NCI-H128 (cell line): ENCODE measurements around the gene CFAP91.

Experiments used
- DNase-seq: peaks from one replicate; lab custom pipeline; 2025; ENCODE audit not compliant: unreplicated experiment; lab: John Stamatoyannopoulos, UW

CFAP91 gene

DNA sequence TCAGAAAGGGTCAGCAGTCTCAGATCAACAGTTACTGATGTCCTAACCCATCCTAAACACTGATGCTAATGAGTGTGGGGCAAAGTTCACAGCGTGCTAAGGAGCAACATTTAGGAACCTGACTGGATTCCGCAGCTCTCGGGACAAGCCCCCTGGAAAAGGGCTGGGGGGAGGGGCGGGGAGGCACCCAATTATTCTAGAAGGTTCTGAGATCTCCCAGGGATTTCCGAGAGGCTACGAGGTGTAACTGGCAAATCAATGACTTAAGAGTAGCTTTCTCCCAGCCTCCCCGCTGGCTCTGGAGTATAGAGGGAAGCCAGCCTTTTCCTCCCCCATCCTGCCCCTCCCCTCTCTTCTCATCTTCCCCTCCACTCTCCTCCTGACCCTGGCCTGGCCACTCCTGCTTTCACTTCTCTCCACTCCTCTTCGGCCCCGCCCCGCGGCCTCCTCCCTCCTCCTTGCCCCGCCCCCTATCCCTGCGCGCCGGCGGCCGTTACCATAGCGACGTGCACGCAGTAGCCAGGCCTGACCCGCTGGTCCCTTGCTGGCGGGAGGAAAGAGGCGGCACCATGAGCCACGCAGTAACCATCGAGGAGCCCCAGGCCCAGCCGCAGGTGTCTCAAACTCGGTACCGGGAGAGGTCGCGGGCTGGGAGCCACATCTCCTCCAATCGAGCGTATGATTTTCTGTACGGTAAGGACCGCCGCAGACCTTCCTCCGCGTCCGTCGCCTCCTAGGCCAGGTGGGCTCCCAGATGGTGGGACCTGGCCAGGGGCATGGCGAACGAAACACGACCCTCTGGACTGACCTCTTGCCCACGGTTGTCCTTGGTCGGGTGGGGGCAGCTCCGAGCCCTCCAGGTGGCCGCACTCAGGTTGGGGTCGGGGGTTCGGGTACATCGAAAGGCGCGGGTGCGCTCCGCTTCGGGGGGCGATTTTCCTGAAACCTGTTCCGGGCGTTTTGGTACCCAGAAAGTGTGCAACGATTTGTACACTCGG, at the start of gene CFAP91:
Gene CFAP91 (plus strand): TSS at position 493 of the 998 bp plus-strand sequence. CDS start 77 bp downstream, at position 570.
- DNase-seq = peak; percentile 82

DNA sequence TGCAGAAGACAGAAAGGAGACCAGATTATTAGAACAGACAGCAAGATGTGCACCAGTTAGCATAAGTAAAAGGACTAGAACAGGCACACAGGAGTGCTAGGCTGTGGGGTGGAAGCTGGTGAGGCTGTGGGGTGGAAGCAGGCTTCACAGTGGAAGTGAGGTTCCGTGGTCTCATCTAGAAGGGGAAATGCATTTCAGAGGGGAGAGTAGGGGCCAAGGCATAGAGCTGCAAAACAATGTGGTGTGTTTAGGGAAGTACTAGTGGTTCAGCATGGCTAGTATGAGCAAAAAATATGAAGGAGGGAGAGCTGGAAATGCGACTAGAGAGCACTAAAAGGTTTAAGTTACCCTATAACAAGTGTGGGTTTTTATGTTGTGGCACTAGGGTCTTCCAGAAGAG, 48.9 kb upstream of the CFAP91 start:
- no peak for DNase-seq

DNA sequence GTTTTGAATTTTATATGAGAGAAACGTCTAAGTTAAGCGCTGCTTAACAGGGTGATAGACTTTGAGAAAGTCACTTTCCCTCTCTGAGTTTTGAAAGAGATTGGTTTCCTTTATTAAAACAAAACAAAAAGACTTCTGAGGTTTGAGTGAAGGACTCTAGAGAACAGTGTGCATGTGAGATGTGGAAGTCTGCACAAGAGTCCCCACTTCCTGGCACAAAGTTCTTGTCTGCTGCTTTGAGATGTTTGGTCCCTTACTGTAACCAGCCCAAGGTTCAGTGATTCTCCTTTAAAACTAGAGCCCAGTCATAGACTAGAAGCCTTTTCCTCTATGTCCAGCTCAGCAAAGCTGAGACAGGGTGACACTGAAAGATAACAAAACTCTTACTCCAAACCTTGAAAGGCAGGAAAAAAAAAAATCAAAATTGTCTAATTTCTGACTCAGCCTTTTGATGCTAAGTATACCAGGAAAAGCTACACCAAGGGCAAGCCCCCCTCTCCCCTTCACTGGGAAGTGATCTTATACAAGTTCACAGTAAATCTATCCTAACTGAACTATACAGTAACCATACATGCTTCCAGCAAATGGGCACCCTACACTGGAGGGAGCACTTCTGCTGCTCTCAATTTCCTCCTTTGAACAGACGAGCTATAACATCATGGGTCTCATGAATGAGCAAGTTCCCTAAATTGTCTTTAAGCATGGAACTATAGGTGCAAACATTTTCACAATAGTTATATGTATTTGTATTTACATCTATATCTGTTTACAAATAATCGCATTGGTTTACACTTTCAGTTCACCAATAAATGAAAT, 44.7 kb upstream of the CFAP91 start:
- DNase-seq = no peak

DNA sequence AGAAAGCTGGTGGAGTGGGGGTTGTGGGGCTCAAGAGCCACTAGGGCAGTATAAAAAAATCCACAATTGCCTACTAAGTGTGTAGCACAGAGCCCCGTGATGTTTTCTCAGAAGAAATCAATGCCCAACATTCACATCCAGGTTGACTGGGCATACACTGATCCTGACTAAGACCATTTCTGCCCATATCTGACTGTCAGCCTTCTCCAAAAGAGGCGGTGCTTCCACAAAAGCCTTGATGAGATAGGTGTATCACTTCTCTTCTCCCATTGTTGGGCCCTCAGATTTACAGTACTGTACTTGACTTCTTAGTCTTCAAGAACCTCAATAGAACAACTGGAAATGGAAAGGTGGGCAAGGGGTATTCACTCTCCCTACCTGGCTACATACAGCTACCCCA, 43.8 kb upstream of the CFAP91 start:
- no peak for DNase-seq

DNA sequence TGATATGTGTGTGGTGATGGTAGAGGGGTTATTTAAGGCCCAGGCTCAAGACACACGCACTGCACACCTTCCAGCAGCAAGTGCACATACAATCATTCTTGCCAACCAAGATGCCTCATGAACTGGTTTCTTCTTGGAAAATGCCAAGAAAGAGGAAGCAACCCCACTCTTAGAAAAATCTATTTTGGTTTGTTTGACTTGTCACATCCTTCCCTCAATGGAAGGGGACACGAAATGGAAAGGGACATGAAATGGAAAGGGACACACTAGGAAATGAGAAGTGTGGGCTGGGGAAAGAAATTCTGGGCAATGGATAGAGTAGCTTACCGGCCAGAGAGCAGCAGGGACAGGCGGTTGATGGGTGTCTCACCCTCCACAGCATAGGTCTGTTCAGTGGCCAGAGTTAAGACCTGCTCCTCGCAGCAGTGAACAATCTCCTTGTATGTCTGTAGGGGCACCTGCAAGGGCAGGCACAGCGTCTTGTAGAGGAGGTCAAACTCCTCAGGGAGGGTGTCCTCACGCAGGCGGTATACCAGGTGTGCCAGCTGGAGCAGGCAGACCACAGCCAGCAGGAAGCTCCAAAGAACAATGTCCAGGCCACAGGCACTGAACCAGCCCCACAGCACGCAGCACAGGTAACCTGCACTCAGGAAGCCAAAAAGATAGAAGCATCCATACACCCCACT, 43.1 kb upstream of the CFAP91 start:
- no peak for DNase-seq

DNA sequence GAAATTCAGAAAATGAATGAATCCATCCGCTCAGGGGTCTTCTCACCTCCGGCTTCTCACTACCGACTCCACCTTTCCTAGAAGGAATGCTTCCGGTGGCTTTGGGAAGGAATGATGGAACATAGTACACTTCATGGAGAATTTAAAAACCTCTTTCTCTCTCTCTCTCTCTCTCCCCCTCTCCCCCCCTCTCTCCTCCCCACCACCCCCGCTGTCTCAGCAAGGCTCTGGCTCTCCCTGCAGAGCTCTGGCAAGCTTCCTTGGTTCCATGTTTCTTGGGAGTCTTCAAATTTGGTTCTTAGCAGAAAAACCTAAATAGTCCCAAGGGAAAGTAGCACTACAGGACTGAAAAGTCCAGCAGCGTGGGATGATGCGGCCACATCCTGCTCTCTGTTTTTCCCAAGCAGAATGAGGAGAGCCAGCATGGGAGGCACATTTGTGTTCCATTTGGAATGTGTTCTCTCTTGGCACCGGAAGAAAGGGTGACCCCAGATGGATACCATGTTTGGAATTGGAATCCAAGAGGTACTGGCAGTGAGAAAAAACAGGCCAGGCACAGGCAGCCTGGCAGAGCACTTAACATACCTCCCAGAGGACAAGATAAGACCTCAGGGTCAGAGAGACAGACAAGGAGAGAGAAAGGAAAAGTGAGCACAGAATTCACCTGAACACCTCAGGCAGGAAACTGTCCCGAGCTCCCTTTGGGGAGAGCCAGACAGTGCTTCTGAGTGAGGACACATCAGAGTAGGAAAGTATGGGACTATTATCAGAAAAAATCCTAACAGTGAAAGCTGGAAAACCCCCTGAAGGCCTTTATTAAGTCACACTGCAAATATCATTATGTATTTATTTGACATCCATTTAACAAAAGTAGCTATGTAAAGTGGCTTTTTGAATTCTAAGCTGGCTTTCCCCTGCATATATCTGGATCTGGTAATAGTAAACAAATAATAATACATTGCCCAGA, 42.1 kb upstream of the CFAP91 start, which contains the start of gene POPDC2:
Gene POPDC2 (minus strand): TSS at position 116 of the 967 bp plus-strand sequence. CDS start 166 bp downstream, outside the sequence.
- DNase-seq = no peak

DNA sequence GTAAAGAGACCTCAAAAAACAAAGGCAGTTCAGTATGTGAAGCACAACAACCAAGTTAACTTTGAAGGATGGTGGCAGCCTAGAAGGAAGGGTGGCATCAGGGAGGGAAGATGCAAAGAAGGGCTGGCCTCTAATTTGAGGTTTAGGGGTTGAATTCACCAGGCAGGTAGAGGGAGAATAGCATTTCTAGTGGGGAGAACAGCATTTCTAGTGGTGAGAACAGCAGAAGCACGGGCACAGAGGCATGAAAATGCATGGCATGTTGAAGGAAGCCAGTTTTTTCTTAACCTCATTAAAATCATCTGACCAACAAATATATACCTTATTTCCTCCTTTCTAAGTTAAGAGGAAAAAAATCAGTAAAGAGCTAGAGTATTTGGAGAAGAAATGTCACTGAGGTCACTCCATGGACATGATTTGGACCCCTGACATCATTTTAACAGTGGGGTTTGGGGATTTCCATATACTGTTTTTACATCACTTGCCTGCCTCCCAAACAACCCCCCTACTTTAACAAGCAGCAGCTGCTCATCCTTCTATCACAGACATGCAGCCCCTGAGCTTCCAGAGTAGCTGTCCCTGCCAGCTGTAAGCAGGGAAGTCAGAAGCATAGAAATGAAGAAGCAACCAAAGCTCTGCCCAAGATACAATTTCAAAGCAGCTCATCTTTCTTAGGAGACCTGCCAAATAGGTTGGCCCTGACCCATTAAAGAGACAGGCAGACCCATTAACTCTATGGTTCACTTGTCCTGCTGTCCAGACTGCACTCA, 40.0 kb upstream of the CFAP91 start:
- DNase-seq = no peak

DNA sequence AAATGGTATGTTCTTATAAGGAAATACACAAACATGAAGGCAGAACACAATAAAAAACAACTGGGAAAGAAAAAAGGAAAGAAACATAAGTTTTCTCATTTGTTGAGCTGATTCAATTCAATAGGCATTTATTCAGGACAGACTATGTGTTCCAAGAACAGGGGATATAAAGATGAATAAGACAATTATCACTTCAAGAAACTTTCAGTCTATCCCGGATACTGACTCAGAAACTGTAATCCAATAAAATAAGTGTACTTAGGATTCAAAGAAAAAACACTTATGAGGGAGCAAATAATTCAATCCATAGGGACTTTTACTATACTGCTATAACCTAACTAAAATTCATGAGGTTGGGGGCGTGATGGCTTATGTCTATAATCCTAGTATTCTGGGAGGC, 38.9 kb upstream of the CFAP91 start:
- DNase-seq = no peak

DNA sequence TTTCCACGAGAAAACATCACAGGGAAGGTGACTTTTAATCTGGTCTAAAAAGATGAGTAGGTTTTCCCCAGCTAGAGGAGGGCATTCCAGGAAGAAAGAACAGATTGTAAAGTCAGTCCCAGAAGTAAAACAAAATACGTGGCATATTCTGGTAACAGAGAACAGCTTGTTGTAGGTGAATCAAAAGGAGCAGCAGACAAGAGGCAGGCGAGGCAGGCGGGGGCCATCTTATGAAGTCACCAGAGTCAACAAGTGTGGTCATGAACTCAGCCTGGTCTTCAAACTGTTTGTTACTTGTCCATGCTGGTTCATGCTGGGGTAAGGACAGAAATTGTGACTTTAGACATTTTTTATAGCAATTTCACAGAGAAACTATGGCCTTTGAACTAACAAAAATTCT, 38.5 kb upstream of the CFAP91 start:
- DNase-seq = no peak

DNA sequence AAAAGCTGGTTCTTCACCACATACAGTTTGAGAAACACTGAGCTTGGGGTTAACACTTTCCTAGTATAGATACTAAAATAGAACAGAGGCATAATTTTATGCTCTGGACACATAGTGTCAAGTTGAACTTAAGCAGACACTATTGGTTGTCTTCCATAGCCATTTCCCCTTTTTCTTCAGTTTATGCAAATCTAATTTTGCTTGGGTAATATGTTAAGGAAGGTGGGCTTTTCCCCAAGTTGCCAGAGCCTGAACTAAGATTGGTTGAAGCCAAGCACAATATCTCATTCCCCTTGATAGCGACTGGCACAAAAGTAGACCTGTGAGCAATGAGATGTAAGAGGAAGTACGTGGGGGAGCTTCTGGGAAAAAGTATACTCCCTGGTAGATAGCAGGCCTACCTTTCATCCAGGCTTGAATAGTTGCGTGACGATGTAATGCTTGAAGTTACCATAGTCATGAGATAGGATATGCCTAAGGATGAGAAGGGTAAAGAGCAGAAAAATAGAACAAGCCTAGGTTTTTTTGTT, 37.9 kb upstream of the CFAP91 start:
- DNase-seq = no peak

DNA sequence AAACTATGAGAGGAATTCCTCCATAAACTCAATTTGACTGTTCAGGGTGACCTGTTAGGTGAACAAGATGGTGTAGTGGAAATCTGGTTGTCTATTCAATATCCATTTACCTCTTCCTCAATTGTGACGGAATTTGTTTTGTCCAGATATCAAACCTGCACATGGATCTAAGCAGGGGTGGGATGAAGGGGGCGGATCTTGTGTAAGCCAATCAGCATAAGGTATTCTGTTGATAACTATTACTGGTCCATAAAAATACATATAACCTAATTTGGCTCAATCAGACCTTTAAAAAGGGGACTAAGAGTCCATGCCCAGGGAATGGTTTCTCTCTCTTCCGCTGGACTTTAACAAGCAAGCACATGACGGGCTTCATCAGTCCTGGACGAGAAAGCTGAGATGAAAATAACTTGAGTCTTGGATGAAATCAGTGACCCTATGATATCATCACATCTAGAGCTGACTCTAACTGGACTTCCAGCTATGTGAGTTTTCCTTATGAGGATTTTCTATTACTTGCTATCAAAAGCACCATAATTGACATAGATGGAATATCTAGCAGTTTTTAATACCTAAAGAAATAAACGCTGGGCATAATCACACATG, 36.8 kb upstream of the CFAP91 start:
- DNase-seq = no peak

DNA sequence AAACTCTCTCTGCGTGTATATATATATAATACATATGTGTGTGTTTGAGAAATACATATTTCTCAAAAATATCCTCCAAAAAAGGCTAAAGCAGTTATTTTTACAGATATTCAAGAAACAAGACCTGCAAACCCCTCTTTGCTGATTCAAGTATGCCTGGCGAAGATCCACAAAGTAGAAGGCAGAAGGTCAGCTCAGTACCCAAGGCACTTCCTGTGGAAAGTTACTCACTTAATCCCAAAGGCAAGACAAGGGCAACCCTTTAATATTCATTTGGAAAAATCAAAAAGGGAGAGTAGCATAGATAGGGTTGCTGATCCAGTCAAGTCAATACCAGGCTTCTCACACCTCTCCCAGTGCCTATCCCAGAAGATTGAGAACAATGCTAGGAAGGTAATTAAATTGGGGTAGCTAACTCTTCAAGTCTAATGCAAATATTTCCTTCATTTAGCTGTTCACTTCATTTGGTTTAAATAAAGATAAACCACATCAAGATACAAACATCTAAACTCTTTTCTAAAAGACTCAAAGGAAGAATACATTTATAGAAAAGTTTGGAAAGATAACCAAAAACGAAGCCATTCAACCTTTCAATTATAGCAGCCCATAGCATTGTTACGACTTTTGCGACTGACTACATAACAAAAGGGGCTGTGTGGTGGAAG, 32.8 kb upstream of the CFAP91 start:
- DNase-seq = no peak

DNA sequence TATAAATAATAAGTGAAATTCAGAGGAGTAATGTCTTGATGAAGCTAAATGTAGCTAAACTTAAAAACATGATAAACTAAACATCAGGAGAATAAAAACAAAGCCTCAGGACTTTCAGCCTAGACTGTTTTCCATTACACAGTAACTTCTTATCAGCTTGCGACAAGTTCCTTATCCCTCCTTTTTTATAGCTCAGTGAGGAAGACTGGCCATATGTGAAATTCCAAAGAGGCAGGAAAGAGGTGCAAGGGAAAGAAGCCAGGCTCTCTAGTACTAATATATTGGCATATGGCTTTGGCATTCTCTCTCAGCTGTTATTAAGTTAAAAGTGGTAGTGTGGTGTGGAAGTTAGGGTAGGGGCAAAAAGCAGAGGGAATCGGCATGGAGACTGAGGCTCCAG, 30.0 kb upstream of the CFAP91 start:
- no peak for DNase-seq

DNA sequence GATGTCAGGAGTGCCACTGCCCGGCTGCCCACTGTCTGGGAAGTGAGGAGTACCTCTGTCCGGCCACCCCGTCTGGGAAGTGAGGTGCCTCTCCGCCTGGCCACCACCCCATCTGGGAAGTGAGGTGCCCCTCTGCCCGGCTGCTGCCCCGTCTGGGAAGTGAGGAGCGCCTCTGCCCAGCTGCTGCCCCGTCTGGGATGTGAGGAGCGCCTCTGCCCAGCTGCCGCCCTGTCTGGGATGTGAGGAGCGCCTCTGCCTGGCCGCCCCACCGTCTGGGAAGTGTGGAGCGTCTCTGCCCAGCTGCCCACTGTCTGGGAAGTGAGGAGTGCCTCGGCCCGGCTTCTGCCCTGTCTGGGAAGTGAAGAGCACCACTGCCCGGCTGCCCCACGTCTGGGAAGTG, 28.9 kb upstream of the CFAP91 start:
- no peak for DNase-seq

DNA sequence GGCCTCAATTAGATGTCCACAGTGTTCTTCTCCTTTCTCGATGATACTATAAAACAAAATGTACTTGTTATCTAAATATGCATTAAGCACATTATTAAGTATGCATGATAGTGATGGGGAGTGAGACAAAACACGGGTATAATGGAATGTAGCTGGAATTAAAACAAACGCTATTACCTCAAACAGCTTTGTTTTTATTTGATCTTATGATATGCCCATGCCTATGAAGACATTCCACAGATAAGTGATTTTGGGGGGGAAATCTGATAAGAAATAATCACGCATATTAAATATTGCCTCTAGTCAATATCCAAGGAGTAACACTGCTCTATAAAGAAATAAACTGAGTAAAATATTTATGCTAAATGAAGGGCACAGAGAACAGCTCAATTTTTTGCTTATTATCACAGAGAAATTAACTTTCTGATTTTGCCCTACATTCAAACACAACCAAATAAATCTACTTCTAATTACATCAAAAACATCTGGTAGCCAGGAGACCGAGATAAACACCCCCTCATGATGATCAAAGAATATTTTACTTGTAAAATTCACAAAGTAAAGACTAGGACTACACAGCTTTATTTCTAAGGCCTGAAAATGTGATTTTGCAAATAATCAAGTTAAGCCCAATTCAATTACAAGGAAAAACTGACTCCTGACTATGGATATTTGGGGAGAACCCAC, 27.5 kb upstream of the CFAP91 start:
- no peak for DNase-seq

DNA sequence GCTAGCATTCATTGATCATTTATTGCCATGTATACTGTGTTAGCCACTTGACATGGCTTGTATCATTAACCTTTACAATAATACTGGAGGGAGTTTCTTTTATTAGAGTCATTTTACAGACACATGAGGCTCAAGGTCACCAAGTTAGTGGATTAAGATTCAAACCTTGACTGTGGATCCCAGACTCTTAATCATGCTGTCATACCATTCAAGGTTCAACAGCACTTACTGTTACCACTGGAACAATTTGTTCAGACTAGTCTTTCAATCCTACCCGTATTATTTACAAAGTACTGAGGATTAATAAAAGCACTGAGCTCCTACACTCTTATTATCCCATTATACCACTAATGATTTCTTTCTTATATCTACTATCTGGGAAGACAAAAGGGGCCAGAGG, 26.8 kb upstream of the CFAP91 start:
- DNase-seq = no peak
